ENCODE measurements around the gene OSER1. TPM values are rescaled to one million over a fixed set of nuclear protein-coding genes. Genes with fewer than 3 reads are reported as not detected.

OSER1 gene
- total RNA-seq (100 to 1,000 TPM in 1 of 5 experiments, 10 to 100 TPM in 4; 25.0 to 115 (median 43.0) TPM), polyA plus RNA-seq (10 to 100 TPM; 36.2 to 62.0 TPM), total RNA-seq (157 reads per million, percentile 91 among the genes with 10 or more reads in this experiment)

DNA sequence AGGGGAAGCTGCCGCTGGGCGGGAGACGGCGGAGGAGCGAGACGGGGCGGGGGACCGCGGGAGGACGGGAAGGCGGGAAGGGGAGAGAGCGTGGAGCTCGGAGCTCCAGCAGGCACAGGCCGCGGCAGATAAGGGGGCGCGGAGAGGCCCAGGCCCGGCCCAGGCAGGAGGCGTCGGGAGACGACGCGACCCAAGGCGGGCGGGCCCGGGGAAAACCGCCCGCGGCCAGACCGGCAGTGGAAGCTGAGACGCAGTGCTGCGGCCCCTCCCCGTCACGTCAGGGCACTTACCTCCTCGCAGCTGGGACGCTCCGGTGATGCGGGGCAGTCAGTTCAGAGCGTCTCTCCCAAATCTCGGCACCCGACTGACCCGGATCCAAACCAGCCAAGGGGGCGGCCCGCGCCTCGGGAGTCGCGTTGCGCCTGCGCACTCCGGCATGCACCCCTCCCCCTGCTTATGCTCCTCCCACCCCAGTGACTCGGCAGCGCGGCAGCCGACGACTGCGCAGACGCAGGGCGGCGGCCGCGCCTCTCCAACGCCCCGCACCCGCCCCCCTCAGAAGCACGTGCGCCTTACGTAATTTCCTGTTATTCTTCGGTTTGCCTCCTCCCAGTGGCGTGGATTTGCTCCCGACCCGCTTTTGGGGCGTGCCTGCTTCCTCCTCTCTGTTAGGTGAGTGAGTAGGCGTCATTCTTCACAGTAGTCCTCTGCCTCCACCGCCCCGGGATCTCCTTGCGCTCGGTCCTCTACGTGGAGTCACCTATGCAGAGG, at the start of gene OSER1:
Gene OSER1, minus strand, starts transcription at position 366 of the 771 bp plus-strand sequence. CDS start 3,814 bp downstream, outside the sequence.
- Histone ChIP-seq H3K36me3 (ENCODE audit: control insufficient read depth in 2 of 3, insufficient read depth in 3 of 3, low read length in 3 of 3) (peaks cover 0 to 15% (median 0%) of the 10 kb centered on the region in 3 experiments), H3K9me3 (ENCODE audit: control insufficient read depth in 2 of 3, low read length in 3 of 3) (no peaks in the 10 kb centered on the region), H3K27me3 (ENCODE audit: control insufficient read depth in 2 of 2, insufficient read depth in 2 of 2, low read length in 2 of 2) (no peaks in the 10 kb centered on the region), H3K4me3 (ENCODE audit: low read length) (peak within 1 kb of the TSS; percentile 96), H3K27ac (ENCODE audit: low read depth, low read length) (peak within 1 kb of the TSS; percentile 97), H3K4me1 (ENCODE audit: control insufficient read depth in 2 of 2, insufficient read depth in 2 of 2, low read length in 2 of 2) (peaks cover 23 to 29% of the 10 kb centered on the region in 2 donors)
- ATAC-seq, result peak; percentile 91
- ChIA-PET CTCF (interaction anchor here (0.9 to 1.4 kb wide), 2 partner anchors 99 to 102 kb away, joined by 3 to 5 read pairs; no protein-coding TSS in a partner anchor), POLR2A (interaction anchor here (0.6 to 1.4 kb wide), 13 partner anchors 8 to 755 kb away, joined by 3 to 10 read pairs (median 3); partner anchors contain the start of genes FITM2, SERINC3, SRSF6 and STK4)
- Mint-ChIP-seq H3K36me3 (peaks cover 4 to 12% (median 7%) of the 10 kb centered on the region in 5 donors), H3K27ac (peak within 1 kb of the TSS; percentile 97 to 99 (median 98)), H3K9me3 (peaks cover 0 to 4% (median 0%) of the 10 kb centered on the region in 11 donors), H3K27me3 (peaks cover 0 to 4% (median 0%) of the 10 kb centered on the region in 5 donors), H3K4me3 (peak within 1 kb of the TSS; percentile 90 to 100 (median 95)), H3K4me1 (peaks cover 45 to 78% (median 72%) of the 10 kb centered on the region in 7 donors)
- intact Hi-C loops (cut with micrococcal nuclease), result loop anchor here (1.0 to 2.0 kb wide), 19 partner anchors 8 to 1153 kb away; partner anchors contain the start of genes ADA (in 2 of the 2), IFT52 (in 2 of the 2), SERINC3 (in 2 of the 2) and SRSF6 (in 2 of the 2)
- DNase-seq, result peak; percentile 98 to 99 (median 99)

DNA sequence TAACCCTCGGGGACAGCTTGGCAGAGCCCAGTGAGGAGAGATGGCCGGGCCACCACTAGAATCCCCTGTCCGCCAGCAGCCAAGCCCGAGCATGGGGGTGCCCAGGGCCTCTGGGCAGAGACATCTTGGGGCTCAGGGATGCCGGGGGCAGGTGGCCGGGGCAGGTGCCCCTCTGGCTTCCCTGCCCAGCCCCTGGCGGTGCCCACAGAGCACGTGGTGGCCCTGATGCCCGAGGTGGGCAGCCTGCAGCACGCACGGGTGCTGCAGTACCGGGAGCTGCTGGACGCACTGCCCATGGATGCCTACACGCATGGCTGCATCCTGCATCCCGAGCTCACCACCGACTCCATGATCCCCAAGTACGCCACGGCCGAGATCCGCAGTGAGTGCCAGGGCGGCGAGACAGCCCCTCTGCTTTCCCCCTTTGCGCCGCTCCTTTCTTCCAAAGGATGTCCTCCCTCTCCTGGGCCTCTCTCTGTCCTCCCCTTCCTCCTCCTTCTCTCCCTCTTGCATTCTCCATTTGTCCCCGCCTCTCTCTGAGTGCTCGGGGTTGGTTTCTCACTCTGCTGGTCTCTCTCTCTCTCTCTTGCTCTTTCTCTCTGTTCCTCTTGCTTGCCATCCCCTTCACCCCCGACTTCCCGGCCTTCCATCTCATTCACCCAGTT, 47.8 kb upstream of the OSER1 start:
- H3K36me3 ChIP-seq (ENCODE audit: control insufficient read depth in 2 of 3, insufficient read depth in 3 of 3, low read length in 3 of 3), result no peaks in the 10 kb centered on the region
- ChIA-PET POLR2A (no interaction called here), CTCF (no interaction called here)
- peaks cover 0 to 5% (median 0%) of the 10 kb centered on the region in 5 donors for H3K27me3 Mint-ChIP-seq
- intact Hi-C loops (cut with micrococcal nuclease), result no loop called here
- DNase-seq, result no peak
- peaks cover 0 to 20% (median 0%) of the 10 kb centered on the region in 7 donors for H3K4me1 Mint-ChIP-seq
- no peaks in the 10 kb centered on the region for H3K9me3 Mint-ChIP-seq
- no peaks in the 10 kb centered on the region for H3K9me3 ChIP-seq (ENCODE audit: control insufficient read depth in 2 of 3, low read length in 3 of 3)
- H3K4me3 Mint-ChIP-seq, result no peak overlapping the region
- no peak overlapping the region for H3K27ac ChIP-seq (ENCODE audit: low read depth, low read length)
- peaks cover 0 to 5% (median 0%) of the 10 kb centered on the region in 5 donors for H3K36me3 Mint-ChIP-seq
- H3K4me1 ChIP-seq (ENCODE audit: control insufficient read depth in 2 of 2, insufficient read depth in 2 of 2, low read length in 2 of 2), result no peaks in the 10 kb centered on the region
- H3K27ac Mint-ChIP-seq, result no peak overlapping the region
- H3K4me3 ChIP-seq (ENCODE audit: low read length), result no peak overlapping the region
- ATAC-seq, result no peak
- H3K27me3 ChIP-seq (ENCODE audit: control insufficient read depth in 2 of 2, insufficient read depth in 2 of 2, low read length in 2 of 2), result no peaks in the 10 kb centered on the region

DNA sequence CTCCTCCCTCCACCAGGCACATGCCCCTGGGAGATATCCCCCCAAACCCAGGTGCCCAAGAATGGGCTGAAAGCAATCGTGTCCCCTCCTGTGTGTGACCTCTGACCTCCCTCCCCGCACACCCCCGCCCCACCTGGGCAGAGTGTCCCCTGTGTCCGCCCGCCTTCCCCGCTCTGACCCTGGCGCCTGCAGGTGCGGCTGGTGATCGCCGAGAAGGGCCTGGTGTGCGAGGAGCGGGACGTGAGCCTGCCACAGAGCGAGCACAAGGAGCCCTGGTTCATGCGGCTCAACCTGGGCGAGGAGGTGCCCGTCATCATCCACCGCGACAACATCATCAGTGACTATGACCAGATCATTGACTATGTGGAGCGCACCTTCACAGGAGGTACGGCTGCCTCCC, 46.4 kb upstream of the OSER1 start:
- H3K27ac Mint-ChIP-seq, result no peak overlapping the region
- H3K36me3 ChIP-seq (ENCODE audit: control insufficient read depth in 2 of 3, insufficient read depth in 3 of 3, low read length in 3 of 3), result no peaks in the 10 kb centered on the region
- no peak overlapping the region for H3K4me3 ChIP-seq (ENCODE audit: low read length)
- intact Hi-C loops (cut with micrococcal nuclease), result no loop called here
- H3K36me3 Mint-ChIP-seq, result peaks cover 0 to 10% (median 6%) of the 10 kb centered on the region in 5 donors
- no peak overlapping the region for H3K27ac ChIP-seq (ENCODE audit: low read depth, low read length)
- H3K4me3 Mint-ChIP-seq, result no peak overlapping the region
- DNase-seq (no peak), ATAC-seq (no peak)
- H3K27me3 Mint-ChIP-seq, result peaks cover 0 to 5% (median 0%) of the 10 kb centered on the region in 5 donors
- ChIA-PET CTCF (interaction anchor here (1.0 kb wide), 1 partner anchor 10 kb away, joined by 3 read pairs; no protein-coding TSS in a partner anchor), POLR2A (no interaction called here)
- no peaks in the 10 kb centered on the region for H3K27me3 ChIP-seq (ENCODE audit: control insufficient read depth in 2 of 2, insufficient read depth in 2 of 2, low read length in 2 of 2)
- peaks cover 0 to 26% (median 0%) of the 10 kb centered on the region in 7 donors for H3K4me1 Mint-ChIP-seq
- no peaks in the 10 kb centered on the region for H3K9me3 ChIP-seq (ENCODE audit: control insufficient read depth in 2 of 3, low read length in 3 of 3)
- no peaks in the 10 kb centered on the region for H3K9me3 Mint-ChIP-seq
- no peaks in the 10 kb centered on the region for H3K4me1 ChIP-seq (ENCODE audit: control insufficient read depth in 2 of 2, insufficient read depth in 2 of 2, low read length in 2 of 2)

DNA sequence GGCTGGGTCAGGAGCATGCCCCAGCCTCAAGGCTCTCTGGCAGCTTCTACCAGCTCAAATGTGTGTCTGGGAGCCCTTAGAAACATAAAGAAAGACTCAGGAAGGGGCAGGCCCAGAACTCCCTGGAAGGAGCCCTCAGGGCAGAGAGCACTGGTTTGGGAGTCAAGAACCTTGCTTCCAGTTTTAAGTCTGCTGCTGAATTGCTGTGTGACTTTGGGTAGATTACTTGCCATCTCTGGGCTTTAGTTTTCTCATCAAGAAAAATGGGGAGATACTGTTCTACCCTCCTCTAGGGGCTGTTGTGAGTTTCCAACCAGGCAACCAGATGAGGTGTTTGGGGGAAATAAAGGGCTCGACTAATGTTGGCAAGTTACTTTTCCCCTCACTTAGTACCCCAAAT, 45.4 kb upstream of the OSER1 start:
- intact Hi-C loops (cut with micrococcal nuclease), result no loop called here
- DNase-seq, result no peak
- no peak for ATAC-seq
- no peaks in the 10 kb centered on the region for H3K27me3 ChIP-seq (ENCODE audit: control insufficient read depth in 2 of 2, insufficient read depth in 2 of 2, low read length in 2 of 2)
- H3K4me3 Mint-ChIP-seq, result no peak overlapping the region
- no peaks in the 10 kb centered on the region for H3K9me3 Mint-ChIP-seq
- H3K36me3 Mint-ChIP-seq, result peaks cover 0 to 10% (median 6%) of the 10 kb centered on the region in 5 donors
- no peak overlapping the region for H3K4me3 ChIP-seq (ENCODE audit: low read length)
- peaks cover 0 to 5% (median 0%) of the 10 kb centered on the region in 5 donors for H3K27me3 Mint-ChIP-seq
- no peaks in the 10 kb centered on the region for H3K9me3 ChIP-seq (ENCODE audit: control insufficient read depth in 2 of 3, low read length in 3 of 3)
- peaks cover 0 to 26% (median 0%) of the 10 kb centered on the region in 7 donors for H3K4me1 Mint-ChIP-seq
- CTCF ChIA-PET, result interaction anchor here (1.1 kb wide), 1 partner anchor 39 kb away, joined by 3 read pairs; no protein-coding TSS in a partner anchor
- POLR2A ChIA-PET, result no interaction called here
- no peaks in the 10 kb centered on the region for H3K4me1 ChIP-seq (ENCODE audit: control insufficient read depth in 2 of 2, insufficient read depth in 2 of 2, low read length in 2 of 2)
- H3K27ac ChIP-seq (ENCODE audit: low read depth, low read length), result no peak overlapping the region
- H3K36me3 ChIP-seq (ENCODE audit: control insufficient read depth in 2 of 3, insufficient read depth in 3 of 3, low read length in 3 of 3), result no peaks in the 10 kb centered on the region
- no peak overlapping the region for H3K27ac Mint-ChIP-seq

DNA sequence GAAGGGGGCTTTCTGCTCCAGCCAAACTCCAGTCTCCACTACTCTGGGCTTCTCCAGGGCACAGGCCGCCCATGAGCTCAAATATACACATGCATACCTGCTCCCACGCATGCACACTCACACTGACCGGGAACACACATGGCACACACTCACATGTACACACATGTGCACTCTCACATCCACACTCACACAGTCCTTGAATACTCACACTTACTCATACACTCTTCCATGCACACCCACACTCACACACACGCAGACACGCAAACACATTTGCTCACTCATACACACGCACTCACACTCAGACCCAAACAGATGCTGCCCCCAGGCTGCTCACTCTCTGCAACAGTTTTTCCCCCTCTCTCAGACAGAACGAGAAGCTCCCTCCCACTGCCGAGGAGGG, 43.5 kb upstream of the OSER1 start:
- H3K9me3 Mint-ChIP-seq, result no peaks in the 10 kb centered on the region
- no peak overlapping the region for H3K4me3 Mint-ChIP-seq

DNA sequence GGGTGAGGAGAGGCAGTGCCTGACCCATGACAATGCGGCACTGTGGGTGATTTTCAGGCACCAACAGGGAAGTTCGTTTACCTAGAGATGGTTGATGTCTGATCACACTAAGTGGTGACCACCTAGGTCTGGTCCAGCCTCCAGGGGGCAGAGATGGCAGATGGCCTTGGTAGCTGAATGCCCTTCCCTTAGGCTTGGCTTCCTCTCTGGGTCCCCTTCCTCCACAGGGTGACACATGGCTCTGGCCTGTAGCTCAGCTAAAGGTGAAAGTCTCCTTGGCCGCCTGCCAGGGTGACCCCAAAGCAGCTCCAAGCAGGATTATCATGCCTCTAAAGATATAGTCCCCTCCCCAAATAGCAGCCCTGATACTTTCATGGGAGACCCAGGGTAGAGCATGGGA, 43.0 kb upstream of the OSER1 start:
- Mint-ChIP-seq H3K9me3 (peaks cover 0 to 3% (median 0%) of the 10 kb centered on the region in 11 donors), H3K36me3 (peaks cover 0 to 10% (median 6%) of the 10 kb centered on the region in 5 donors), H3K4me3 (no peak overlapping the region), H3K27me3 (peaks cover 5 to 19% (median 10%) of the 10 kb centered on the region in 5 donors), H3K27ac (no peak overlapping the region), H3K4me1 (peaks cover 0 to 14% (median 0%) of the 10 kb centered on the region in 7 donors)
- H3K9me3 ChIP-seq (ENCODE audit: control insufficient read depth in 2 of 3, low read length in 3 of 3), result no peaks in the 10 kb centered on the region
- DNase-seq, result no peak
- intact Hi-C loops (cut with micrococcal nuclease), result no loop called here
- no peak for ATAC-seq
- H3K27ac ChIP-seq (ENCODE audit: low read depth, low read length), result no peak overlapping the region
- no peak overlapping the region for H3K4me3 ChIP-seq (ENCODE audit: low read length)
- ChIA-PET POLR2A (no interaction called here), CTCF (interaction anchor here (0.9 kb wide), 1 partner anchor 70 kb away, joined by 3 read pairs; no protein-coding TSS in a partner anchor)
- no peaks in the 10 kb centered on the region for H3K36me3 ChIP-seq (ENCODE audit: control insufficient read depth in 2 of 3, insufficient read depth in 3 of 3, low read length in 3 of 3)
- no peaks in the 10 kb centered on the region for H3K4me1 ChIP-seq (ENCODE audit: control insufficient read depth in 2 of 2, insufficient read depth in 2 of 2, low read length in 2 of 2)
- no peaks in the 10 kb centered on the region for H3K27me3 ChIP-seq (ENCODE audit: control insufficient read depth in 2 of 2, insufficient read depth in 2 of 2, low read length in 2 of 2)

More for the DNA sequence above, 43.5 kb upstream of the OSER1 start:
- Mint-ChIP-seq H3K36me3 (peaks cover 0 to 10% (median 6%) of the 10 kb centered on the region in 5 donors), H3K27ac (no peak overlapping the region), H3K4me1 (peaks cover 0 to 17% (median 0%) of the 10 kb centered on the region in 7 donors), H3K27me3 (peaks cover 4 to 14% (median 6%) of the 10 kb centered on the region in 5 donors)
- ChIA-PET POLR2A (no interaction called here), CTCF (interaction anchor here (0.9 kb wide), 1 partner anchor 69 kb away, joined by 3 read pairs; no protein-coding TSS in a partner anchor)
- no peak overlapping the region for H3K27ac ChIP-seq (ENCODE audit: low read depth, low read length)
- DNase-seq (no peak), ATAC-seq (no peak)
- intact Hi-C loops (cut with micrococcal nuclease), result no loop called here
- H3K36me3 ChIP-seq (ENCODE audit: control insufficient read depth in 2 of 3, insufficient read depth in 3 of 3, low read length in 3 of 3), result no peaks in the 10 kb centered on the region
- no peak overlapping the region for H3K4me3 ChIP-seq (ENCODE audit: low read length)
- H3K4me1 ChIP-seq (ENCODE audit: control insufficient read depth in 2 of 2, insufficient read depth in 2 of 2, low read length in 2 of 2), result no peaks in the 10 kb centered on the region
- no peaks in the 10 kb centered on the region for H3K27me3 ChIP-seq (ENCODE audit: control insufficient read depth in 2 of 2, insufficient read depth in 2 of 2, low read length in 2 of 2)
- no peaks in the 10 kb centered on the region for H3K9me3 ChIP-seq (ENCODE audit: control insufficient read depth in 2 of 3, low read length in 3 of 3)

Measured in naive thymus-derived CD4-positive, alpha-beta T cell (primary cell).